Neural progenitor cell (in vitro differentiated cells): ENCODE measurements around the gene BOLA3. TPM values are rescaled to one million over a fixed set of nuclear protein-coding genes. Genes with fewer than 3 reads are reported as not detected.

Experiments used
- DNase-seq: peaks from one replicate; pipeline ENCODE4 v3.0.0-alpha.2; 2016; ENCODE audit warnings: low spot score
- H2AFZ ChIP-seq: fragments of 200-600 bp; sonication (generic); replicated peaks from 2 replicates; pipeline ENCODE4 v1.6.1; 2016; ENCODE audit warnings: antibody characterized with exemption
- H3F3A ChIP-seq: fragments of 200-600 bp; sonication (generic); 2 replicates; pipeline ENCODE4 v1.6.1; 2016; ENCODE audit warnings: antibody characterized with exemption, low read depth
- H3K27ac ChIP-seq: fragments of 200-600 bp; sonication (generic); 2 replicates; pipeline ENCODE4 v1.5.1; 2016; ENCODE audit warnings: mild to moderate bottlenecking
- H3K27me3 ChIP-seq: fragments of 200-600 bp; sonication (generic); 2 replicates; pipeline ENCODE4 v1.6.1; 2016; ENCODE audit warnings: mild to moderate bottlenecking, moderate library complexity
- H3K36me3 ChIP-seq: fragments of 200-600 bp; sonication (generic); 2 replicates; pipeline ENCODE4 v1.5.1; 2016
- H3K4me1 ChIP-seq: fragments of 200-600 bp; sonication (generic); 2 replicates; pipeline ENCODE4 v1.6.1; 2016; ENCODE audit warnings: mixed run types
- H3K4me2 ChIP-seq: fragments of 200-600 bp; sonication (generic); 2 replicates; pipeline ENCODE4 v1.6.1; 2016
- H3K4me3 ChIP-seq: fragments of 200-600 bp; sonication (generic); 2 replicates; pipeline ENCODE4 v1.5.1; 2016
- H3K79me2 ChIP-seq: fragments of 200-600 bp; sonication (generic); 2 replicates; pipeline ENCODE4 v1.6.1; 2016; ENCODE audit warnings: low read depth
- H3K9ac ChIP-seq: fragments of 200-600 bp; sonication (generic); 2 replicates; pipeline ENCODE4 v1.6.1; 2016
- H3K9me3 ChIP-seq: fragments of 200-600 bp; sonication (generic); 2 replicates; pipeline ENCODE4 v1.5.1; 2016; ENCODE audit warnings: low read depth
- H4K20me1 ChIP-seq: fragments of 200-600 bp; sonication (generic); 2 replicates; pipeline ENCODE4 v1.6.1; 2016; ENCODE audit warnings: low read depth
- H3K27ac Mint-ChIP-seq: 3 replicates; pipeline ENCODE4 v1.8.0; 2021; ENCODE audit warnings: mixed read lengths
- H3K27me3 Mint-ChIP-seq: 2 replicates; pipeline ENCODE4 v1.8.0; 2022; ENCODE audit warnings: low read depth, mild to moderate bottlenecking, inconsistent platforms, moderate library complexity, mixed read lengths; ENCODE audit not compliant: insufficient read depth
- H3K36me3 Mint-ChIP-seq: 3 replicates; pipeline ENCODE4 v1.8.0; 2021; ENCODE audit warnings: mixed read lengths
- H3K4me1 Mint-ChIP-seq: 3 replicates; pipeline ENCODE4 v1.8.0; 2021; ENCODE audit warnings: mixed read lengths
- H3K4me3 Mint-ChIP-seq: 3 replicates; pipeline ENCODE4 v1.8.0; 2021; ENCODE audit warnings: mild to moderate bottlenecking, moderate library complexity, mixed read lengths
- H3K9me3 Mint-ChIP-seq: 3 replicates; pipeline ENCODE4 v1.8.0; 2020; ENCODE audit warnings: mixed read lengths
- EZH2 ChIP-seq: fragments of 200-600 bp; sonication (generic); IDR thresholded peaks from 2 replicates; pipeline ENCODE4 v1.6.1; 2017; ENCODE audit warnings: antibody characterized with exemption, mild to moderate bottlenecking, moderate library complexity
- EZH2phosphoT487 ChIP-seq: fragments of 200-600 bp; sonication (generic); IDR thresholded peaks from 2 replicates; pipeline ENCODE4 v1.6.1; 2017; ENCODE audit warnings: antibody characterized with exemption
- total RNA-seq: library from RNA; depleted of rRNA; stranded (reverse); fragments of >200 nt; gene quantifications from 2 replicates; pipeline ENCODE4 v1.2.3, GENCODE V29; 2015; ENCODE audit warnings: low replicate concordance
- TF ChIP-seq, protein P1 (sequence below): fragments of 200-600 bp; sonication (generic); IDR thresholded peaks from 2 replicates; pipeline ENCODE4 v1.5.1; 2017; ENCODE audit warnings: antibody characterized with exemption, mild to moderate bottlenecking

BOLA3 gene
- total RNA-seq, 1 donor from 2014 or later: 76.5 TPM

GRCh38 chr2:74186038-74186437 lies 38.3 kb upstream of the BOLA3 start:
- H3K27me3 Mint-ChIP-seq: peaks cover 11% of the 10 kb centered on the region
- Histone ChIP-seq H3K36me3 (no peaks in the 10 kb centered on the region), H2AFZ (no peak overlapping the region), H3K79me2 (no peaks in the 10 kb centered on the region), H3K27ac (no peak overlapping the region), H3F3A (peaks cover 6% of the 10 kb centered on the region), H3K9me3 (no peaks in the 10 kb centered on the region), H3K4me1 (no peaks in the 10 kb centered on the region), H3K27me3 (no peaks in the 10 kb centered on the region), H4K20me1 (no peaks in the 10 kb centered on the region), H3K4me2 (no peak overlapping the region), H3K4me3 (no peak overlapping the region), H3K9ac (no peak overlapping the region)
- TF ChIP-seq EZH2phosphoT487 (no peak), EZH2 (no peak)
- TF ChIP-seq, protein P1, sequence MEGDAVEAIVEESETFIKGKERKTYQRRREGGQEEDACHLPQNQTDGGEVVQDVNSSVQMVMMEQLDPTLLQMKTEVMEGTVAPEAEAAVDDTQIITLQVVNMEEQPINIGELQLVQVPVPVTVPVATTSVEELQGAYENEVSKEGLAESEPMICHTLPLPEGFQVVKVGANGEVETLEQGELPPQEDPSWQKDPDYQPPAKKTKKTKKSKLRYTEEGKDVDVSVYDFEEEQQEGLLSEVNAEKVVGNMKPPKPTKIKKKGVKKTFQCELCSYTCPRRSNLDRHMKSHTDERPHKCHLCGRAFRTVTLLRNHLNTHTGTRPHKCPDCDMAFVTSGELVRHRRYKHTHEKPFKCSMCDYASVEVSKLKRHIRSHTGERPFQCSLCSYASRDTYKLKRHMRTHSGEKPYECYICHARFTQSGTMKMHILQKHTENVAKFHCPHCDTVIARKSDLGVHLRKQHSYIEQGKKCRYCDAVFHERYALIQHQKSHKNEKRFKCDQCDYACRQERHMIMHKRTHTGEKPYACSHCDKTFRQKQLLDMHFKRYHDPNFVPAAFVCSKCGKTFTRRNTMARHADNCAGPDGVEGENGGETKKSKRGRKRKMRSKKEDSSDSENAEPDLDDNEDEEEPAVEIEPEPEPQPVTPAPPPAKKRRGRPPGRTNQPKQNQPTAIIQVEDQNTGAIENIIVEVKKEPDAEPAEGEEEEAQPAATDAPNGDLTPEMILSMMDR: no peak
- H3K9me3 Mint-ChIP-seq: no peaks in the 10 kb centered on the region
- H3K4me3 Mint-ChIP-seq: no peak overlapping the region
- no peak for DNase-seq
- no peaks in the 10 kb centered on the region for H3K4me1 Mint-ChIP-seq
- H3K27ac Mint-ChIP-seq: no peak overlapping the region
- no peaks in the 10 kb centered on the region for H3K36me3 Mint-ChIP-seq

DNA sequence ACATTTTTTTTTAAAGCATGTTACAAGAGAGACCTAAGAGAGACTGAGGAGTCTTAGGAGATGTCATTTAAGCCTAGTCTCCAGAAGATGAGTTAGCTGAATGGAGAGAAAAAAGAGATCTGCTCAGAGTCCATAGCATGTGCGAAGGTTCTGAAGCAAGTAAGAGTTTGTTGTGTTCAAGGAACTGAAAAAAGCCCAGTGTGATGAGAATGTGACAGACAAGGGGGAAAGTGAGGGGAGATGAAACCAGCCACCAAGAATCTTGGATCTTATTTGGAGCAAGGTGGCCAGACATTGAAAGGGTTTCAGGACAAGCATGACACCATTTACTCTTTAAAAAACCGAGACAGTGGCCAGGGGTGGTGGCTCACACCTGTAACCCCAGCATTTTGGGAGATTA lies 36.2 kb upstream of the BOLA3 start:
- Histone ChIP-seq H3K36me3 (no peaks in the 10 kb centered on the region), H3K9ac (no peak overlapping the region), H4K20me1 (no peaks in the 10 kb centered on the region), H3F3A (peaks cover 6% of the 10 kb centered on the region), H2AFZ (no peak overlapping the region), H3K27me3 (no peaks in the 10 kb centered on the region), H3K9me3 (no peaks in the 10 kb centered on the region), H3K4me3 (no peak overlapping the region), H3K27ac (no peak overlapping the region), H3K4me2 (no peak overlapping the region), H3K79me2 (no peaks in the 10 kb centered on the region), H3K4me1 (no peaks in the 10 kb centered on the region)
- DNase-seq: no peak
- TF ChIP-seq, protein P1: no peak
- no peak for TF ChIP-seq EZH2phosphoT487
- no peak for TF ChIP-seq EZH2
- no peak overlapping the region for H3K4me3 Mint-ChIP-seq
- H3K27ac Mint-ChIP-seq: no peak overlapping the region
- H3K36me3 Mint-ChIP-seq: no peaks in the 10 kb centered on the region
- H3K9me3 Mint-ChIP-seq: no peaks in the 10 kb centered on the region
- peaks cover 7% of the 10 kb centered on the region for H3K27me3 Mint-ChIP-seq
- no peaks in the 10 kb centered on the region for H3K4me1 Mint-ChIP-seq

DNA sequence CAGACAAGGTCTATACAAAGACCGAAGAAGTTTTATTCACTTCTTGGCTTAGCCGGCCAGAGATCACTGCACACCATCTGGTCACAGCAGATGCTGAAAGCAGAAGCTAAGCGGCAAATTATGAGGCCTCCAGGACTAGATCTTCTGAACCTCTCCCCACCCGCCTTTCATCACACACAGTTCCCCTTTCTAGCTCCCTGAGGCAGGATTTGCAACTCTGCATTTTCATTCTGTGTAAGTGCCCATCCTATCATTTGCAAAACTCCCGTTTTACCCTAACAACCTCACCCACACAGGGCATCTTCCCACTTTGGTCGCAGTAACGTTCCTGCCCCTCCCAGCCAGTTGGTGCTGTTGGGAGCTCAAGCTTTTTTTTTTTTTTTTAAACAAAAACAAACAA lies 34.0 kb upstream of the BOLA3 start:
- no peak overlapping the region for H3K4me3 ChIP-seq
- H3K27me3 Mint-ChIP-seq: peaks cover 4% of the 10 kb centered on the region
- peaks cover 18% of the 10 kb centered on the region for H3K79me2 ChIP-seq
- H3K27me3 ChIP-seq: no peaks in the 10 kb centered on the region
- H4K20me1 ChIP-seq: peaks cover 14% of the 10 kb centered on the region
- H3K27ac ChIP-seq: no peak overlapping the region
- H3K36me3 Mint-ChIP-seq: peaks cover 3% of the 10 kb centered on the region
- H3K4me1 Mint-ChIP-seq: peaks cover 7% of the 10 kb centered on the region
- peaks cover 3% of the 10 kb centered on the region for H3K9me3 Mint-ChIP-seq
- no peak overlapping the region for H3K4me2 ChIP-seq
- no peak overlapping the region for H3K4me3 Mint-ChIP-seq
- H3K9me3 ChIP-seq: no peaks in the 10 kb centered on the region
- H3K9ac ChIP-seq: no peak overlapping the region
- peaks cover 7% of the 10 kb centered on the region for H3K4me1 ChIP-seq
- H2AFZ ChIP-seq: peak overlapping the region; percentile 94
- H3K36me3 ChIP-seq: peaks cover 6% of the 10 kb centered on the region
- TF ChIP-seq EZH2: no peak
- DNase-seq: no peak
- H3K27ac Mint-ChIP-seq: no peak overlapping the region
- peaks cover 12% of the 10 kb centered on the region for H3F3A ChIP-seq

DNA sequence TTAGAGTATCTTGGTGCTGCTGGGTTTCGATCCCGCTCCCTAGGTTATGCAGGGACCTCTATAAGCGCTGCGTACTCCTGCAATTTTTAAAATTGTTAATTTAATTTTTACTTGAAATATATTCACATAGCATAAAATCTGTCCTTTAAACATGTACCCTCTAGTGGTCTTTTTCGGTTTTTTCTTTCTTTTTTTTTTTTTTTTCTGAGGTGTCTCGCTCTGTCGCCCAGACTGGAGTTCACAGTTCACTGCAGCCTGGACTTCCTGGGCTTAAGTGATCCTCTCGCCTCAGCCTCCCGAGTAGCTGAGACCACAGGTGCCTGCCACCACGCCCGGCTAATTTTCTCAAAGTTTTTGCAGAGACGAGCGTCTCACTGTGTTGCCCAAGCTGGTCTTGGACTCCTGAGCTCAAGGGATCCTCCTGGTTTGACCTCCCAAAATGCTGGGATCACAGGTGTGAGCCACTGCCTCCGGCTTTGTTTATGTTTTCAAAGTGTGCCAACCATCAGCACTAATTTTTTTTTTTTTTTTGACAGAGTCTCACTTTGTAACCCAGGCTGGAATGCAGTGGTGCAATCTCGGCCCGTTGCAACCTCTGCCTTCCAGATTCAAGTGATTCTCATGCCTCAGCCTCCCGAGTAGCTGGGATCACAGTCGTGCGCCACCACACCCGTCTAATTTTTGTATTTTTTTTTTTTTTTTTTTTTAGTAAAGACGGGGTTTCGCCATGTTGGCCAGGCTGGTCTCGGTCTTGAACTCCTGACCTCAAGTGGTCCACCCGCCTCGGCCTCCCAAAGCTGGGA lies 31.6 kb upstream of the BOLA3 start:
- Mint-ChIP-seq H3K27ac (no peak overlapping the region), H3K9me3 (peaks cover 17% of the 10 kb centered on the region), H3K36me3 (peaks cover 16% of the 10 kb centered on the region), H3K4me1 (peaks cover 8% of the 10 kb centered on the region), H3K27me3 (peaks cover 2% of the 10 kb centered on the region), H3K4me3 (peak overlapping the region; percentile 96)
- H3F3A ChIP-seq: peaks cover 12% of the 10 kb centered on the region
- no peak overlapping the region for H3K27ac ChIP-seq
- peaks cover 10% of the 10 kb centered on the region for H3K9me3 ChIP-seq
- peak overlapping the region; percentile 79 for H3K4me3 ChIP-seq
- H2AFZ ChIP-seq: no peak overlapping the region
- peak; percentile 49 for DNase-seq
- peaks cover 7% of the 10 kb centered on the region for H3K4me1 ChIP-seq
- H3K27me3 ChIP-seq: no peaks in the 10 kb centered on the region
- TF ChIP-seq EZH2 (no peak), EZH2phosphoT487 (no peak)
- TF ChIP-seq, protein P1: peak; percentile 56
- peaks cover 25% of the 10 kb centered on the region for H4K20me1 ChIP-seq
- peak overlapping the region; percentile 57 for H3K4me2 ChIP-seq
- H3K79me2 ChIP-seq: peaks cover 43% of the 10 kb centered on the region
- H3K36me3 ChIP-seq: peaks cover 7% of the 10 kb centered on the region
- H3K9ac ChIP-seq: no peak overlapping the region
